ENCODE results near the gene MYMX.

MYMX gene

GRCh38 chr6:44234101-44235025 lies 17.6 kb downstream of the MYMX start:
- no peak for DNase-seq

DNA sequence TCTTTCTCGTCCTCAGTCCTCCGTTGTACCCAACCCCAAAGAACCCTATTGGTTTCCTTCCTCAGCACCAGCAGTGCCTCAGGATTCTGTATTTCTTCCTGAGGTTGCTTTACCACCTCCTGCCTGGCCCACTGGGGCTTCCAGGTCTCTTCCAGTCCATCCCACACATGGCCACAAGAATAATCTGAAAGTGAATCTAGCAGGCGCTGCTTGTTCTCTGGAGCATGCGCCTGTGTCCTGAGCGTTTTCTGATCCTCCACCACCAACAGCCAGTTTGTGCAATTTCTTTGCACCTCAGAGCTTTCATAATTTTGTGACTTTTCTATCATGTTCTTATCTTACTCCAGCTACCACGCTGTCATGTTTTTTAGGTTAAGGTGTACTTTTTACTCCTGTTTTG lies 18.5 kb downstream of the MYMX start:
- no peak for DNase-seq

DNA sequence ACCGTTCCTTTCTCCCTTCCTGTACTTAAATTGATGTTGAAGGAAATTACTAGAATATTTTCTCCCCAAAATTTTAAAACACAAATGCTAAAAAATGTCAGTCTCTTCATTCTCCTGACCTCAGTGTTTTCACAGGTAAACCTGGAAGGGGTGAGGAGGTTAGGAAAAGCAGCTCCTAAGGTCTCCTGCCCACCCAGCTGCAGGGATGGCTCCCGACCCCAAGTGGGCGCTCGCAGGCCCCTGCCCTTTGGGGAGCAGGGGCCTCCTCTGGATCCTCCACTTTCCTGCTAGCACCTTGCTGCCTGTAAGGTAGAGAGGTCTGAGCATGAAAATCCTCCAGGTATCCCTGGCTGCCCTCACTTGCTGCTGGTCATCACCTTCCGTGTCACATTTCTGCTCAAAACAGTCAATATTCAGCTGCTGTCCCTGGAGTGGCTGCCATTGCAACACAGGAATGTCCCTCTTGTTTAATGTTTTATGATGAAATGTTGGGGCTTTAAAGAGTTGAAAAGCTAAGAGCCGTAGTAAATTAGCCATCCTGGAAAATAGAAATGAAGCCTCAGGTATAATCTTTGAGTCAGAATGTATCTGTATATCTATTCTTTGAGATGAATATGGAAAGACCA lies 19.3 kb downstream of the MYMX start:
- DNase-seq, result no peak

DNA sequence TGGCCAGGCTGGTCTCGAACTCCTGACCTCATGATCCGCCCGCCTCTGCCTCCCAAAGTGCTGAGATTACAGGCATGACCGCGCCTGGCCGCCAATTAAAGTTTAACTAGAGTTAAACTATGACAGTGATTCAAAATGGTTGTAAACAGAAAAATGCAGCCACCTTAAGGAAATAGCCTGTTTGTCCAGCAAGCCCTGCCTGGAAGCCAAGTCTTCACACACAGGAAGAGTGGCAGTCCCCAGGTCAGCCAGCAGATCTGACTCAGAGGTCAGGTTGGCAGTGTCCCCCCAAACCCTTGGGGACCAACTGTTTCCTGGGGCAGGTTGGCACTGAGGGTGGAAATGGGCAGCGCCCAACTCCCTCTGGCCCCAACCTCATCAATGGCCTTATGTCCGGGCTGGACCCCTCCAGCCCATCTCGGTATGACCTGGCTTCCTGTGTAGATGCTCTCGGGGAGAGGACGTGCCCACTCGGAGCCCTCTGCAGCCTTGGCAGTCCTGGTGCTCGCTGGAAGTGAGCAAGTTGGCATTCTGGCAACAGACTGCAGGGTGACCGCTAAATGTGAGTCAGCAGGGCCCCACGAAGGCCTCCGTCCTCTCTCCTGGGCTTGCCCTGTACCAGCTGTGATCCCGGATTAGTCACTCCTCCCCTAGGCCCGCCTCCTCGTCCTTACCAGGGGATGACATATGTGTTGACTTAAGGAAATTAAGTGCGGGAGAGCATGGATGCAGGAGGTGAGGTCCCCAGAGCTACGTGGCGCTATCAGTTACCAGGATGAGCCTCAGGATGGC lies 20.5 kb downstream of the MYMX start:
- peak; percentile 86 for DNase-seq

- peak; percentile 71 for DNase-seq
These were observed 21.2 kb downstream of the MYMX start for GRCh38 chr6:44237813-44238433.

- no peak for DNase-seq
These were observed 22.1 kb downstream of the MYMX start for GRCh38 chr6:44238687-44239350.

- no peak for DNase-seq
These were observed 26.6 kb downstream of the MYMX start for GRCh38 chr6:44243345-44243744.

DNA sequence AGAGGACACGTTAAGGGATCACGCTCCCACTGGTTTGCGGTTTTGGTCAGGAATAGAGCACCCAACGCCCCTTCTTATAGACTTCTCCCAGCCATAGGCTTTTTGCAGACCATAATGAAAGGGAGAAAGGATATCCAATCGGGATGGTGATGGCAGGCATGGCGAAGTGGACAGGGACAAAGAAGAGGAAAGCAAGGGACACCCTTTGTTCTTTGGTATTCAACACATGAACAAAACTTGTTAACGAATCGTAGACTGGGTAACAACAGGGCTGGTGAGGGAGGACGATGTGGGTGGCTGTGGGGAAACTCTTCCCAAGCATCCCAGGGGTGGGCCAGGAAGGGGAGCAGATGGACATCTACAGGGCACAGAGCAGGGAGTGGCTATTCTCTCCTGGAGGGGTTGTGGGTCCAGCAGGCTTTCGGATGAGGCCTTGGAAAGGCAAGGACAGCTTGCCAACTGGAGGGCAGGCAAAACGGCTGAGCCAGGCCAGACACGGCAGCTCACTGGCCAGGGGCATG lies 28.7 kb downstream of the MYMX start:
- no peak for DNase-seq

DNA sequence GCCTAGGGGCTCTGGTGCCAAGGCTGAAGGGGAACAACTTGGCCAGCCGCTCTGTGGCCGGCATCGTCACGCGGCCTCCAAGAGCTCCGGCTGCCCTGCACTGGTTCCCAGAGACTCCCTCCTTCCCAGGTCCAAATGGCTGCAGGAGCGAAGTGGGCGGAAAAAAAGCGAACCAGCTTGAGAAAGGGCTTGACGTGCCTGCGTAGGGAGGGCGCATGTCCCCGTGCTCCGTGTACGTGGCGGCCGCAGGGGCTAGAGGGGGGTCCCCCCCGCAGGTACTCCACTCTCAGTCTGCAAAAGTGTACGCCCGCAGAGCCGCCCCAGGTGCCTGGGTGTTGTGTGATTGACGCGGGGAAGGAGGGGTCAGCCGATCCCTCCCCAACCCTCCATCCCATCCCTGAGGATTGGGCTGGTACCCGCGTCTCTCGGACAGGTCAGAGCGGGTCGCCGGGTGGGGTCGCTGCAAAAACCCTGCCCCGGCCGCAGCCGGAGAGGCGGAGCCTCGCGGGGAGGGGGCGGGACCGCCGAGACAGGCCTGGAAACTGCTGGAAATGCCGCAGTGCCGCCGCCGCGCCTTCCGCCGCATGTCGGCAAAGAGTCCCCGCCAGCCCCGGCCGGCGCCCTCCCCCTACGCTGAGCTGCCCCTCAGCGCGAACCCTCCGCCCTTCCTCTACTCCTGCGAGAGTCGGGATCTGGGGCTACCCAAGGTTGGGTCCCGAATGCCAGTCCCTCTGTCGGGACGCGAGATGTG lies 29.4 kb downstream of the MYMX start:
- DNase-seq, result peak; percentile 75

DNA sequence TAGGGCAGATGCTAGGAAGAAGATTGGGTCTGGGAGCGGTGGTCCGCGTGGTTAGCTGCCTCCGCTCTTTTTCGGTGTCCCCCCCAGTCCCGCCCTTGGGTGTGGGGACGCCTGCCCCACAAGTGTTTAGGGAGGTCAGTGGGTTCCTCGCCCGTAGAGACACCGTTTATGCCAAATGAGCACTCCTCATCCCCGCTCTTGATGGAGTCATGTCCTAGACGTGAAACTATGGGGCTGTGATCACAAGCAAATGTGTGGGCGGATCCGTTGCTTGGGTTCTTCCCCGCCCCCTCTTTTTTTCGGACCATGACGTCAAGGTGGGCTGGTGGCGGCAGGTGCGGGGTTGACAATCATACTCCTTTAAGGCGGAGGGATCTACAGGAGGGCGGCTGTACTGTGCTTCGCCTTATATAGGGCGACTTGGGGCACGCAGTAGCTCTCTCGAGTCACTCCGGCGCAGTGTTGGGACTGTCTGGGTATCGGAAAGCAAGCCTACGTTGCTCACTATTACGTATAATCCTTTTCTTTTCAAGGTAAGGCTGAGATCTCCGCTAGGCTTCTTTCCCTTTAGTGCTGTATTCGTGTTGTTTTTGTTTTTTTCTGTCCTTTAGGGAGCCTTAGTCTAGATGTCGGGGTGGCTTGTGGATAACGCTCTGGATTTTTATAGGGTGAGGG lies 30.1 kb downstream of the MYMX start, which contains the start of gene HSP90AB1:
Gene HSP90AB1, plus strand, starts transcription at position 439 of the 675 bp plus-strand sequence. CDS start 1,529 bp downstream, outside the sequence.
- DNase-seq, result peak; percentile 99

DNA sequence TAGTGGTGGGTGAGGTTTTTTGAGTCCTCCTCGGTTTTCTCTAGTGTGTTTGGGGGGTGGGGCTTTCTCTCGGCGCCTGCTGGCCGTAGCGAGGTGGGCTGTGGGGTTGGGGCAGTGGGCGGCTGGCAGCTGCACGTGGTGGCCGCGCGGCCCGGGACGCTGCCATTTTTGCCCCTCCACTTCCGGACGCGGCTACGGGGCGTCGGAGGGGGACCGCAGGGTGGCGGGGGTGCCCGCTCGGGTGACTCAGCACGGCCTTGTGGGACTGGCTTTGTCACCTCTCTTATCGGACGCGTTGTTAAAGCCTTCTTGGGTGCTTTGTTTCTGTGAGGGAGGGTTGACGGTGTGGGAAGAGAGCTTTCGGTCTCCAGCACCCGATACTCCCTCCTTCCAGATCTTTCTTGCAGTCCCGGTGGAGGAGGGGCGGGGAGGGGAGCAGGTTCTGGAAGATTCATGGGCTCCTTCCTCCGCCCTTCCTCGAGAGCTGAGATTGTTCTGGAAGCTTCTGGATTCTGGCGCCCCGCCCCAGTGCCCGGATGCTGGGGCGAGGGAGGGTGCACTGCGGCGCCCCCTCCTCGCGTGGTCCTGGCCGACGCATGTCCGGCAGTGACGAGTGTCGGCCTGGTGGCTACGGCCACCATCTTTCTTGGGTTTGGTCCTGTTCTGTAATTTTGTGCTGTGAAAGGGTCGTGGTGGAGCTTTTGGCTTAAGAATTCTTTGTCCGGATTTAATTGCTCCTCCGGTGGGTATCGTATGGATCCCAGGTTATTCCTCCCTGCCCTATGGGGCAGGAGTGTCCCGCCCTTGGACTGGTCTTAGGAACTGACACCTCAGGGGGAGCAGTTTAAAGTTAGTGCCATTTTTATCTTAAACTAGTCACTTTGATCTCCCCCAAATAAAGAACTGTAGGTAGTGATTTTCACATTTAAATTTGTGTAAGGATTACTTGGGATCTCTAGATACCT lies 30.9 kb downstream of the MYMX start:
- DNase-seq, result peak; percentile 93

DNA sequence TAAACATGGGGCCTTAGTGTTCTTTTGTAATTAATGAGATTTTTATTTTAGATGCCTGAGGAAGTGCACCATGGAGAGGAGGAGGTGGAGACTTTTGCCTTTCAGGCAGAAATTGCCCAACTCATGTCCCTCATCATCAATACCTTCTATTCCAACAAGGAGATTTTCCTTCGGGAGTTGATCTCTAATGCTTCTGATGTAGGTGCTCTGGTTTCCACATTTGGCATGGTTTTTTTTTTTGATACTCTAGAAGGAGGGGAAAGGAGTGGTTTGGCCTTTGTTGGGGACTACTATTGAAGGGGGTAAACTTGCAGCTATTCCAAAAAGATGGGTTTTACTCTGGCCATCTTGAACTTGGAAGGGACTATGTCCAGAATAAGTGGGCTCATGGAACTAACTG lies 31.9 kb downstream of the MYMX start:
- no peak for DNase-seq

GRCh38 chr6:44249082-44249748 lies 32.5 kb downstream of the MYMX start:
- DNase-seq, result no peak

DNA sequence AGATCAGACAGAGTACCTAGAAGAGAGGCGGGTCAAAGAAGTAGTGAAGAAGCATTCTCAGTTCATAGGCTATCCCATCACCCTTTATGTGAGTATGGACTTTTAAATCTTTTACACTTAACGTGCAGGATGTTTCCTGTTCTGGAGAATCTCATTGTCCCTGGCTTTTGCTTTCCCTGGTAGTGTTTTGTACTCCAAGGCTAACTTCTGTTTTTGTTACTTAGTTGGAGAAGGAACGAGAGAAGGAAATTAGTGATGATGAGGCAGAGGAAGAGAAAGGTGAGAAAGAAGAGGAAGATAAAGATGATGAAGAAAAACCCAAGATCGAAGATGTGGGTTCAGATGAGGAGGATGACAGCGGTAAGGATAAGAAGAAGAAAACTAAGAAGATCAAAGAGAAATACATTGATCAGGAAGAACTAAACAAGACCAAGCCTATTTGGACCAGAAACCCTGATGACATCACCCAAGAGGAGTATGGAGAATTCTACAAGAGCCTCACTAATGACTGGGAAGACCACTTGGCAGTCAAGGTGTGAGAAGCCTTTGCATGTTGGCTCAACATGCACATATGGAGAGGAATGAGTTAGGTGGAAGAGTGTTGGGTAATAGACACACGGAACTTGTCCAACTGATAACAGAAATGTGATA lies 33.5 kb downstream of the MYMX start:
- DNase-seq, result no peak

- no peak for DNase-seq
These were observed 34.0 kb downstream of the MYMX start for GRCh38 chr6:44250718-44251123.

DNA sequence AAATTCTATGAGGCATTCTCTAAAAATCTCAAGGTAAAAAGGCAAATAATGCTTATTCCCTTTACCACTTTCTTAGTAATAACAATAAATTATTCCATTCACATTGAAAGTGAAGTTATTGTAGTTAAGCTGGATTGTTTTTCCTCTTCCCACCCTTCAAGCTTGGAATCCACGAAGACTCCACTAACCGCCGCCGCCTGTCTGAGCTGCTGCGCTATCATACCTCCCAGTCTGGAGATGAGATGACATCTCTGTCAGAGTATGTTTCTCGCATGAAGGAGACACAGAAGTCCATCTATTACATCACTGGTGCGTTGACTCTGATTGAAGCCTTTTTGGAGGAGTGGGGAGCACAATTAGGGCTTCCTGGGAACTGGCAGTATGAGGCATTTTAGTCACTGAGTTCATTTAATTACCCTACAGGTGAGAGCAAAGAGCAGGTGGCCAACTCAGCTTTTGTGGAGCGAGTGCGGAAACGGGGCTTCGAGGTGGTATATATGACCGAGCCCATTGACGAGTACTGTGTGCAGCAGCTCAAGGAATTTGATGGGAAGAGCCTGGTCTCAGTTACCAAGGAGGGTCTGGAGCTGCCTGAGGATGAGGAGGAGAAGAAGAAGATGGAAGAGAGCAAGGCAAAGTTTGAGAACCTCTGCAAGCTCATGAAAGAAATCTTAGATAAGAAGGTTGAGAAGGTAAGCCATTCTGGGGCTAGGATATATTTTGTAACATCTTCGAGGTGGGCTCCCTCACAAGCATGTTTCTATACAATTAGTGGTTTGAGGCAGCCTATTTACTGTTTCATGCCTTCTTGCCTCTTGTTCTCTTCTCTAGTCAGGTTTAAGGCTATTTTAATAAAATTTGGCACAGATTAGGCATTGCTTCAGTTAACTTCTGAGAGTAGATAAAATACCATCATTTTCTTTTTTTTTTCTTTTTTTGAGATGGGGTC lies 35.1 kb downstream of the MYMX start:
- DNase-seq, result no peak
